ENCODE results near the gene PPP4C.
"Not testable (repeated sequence)": the region's sequence is repeated elsewhere in the genome, so short reads cannot be mapped to it uniquely, and the experiment has no call there.

Gene PPP4C

DNA sequence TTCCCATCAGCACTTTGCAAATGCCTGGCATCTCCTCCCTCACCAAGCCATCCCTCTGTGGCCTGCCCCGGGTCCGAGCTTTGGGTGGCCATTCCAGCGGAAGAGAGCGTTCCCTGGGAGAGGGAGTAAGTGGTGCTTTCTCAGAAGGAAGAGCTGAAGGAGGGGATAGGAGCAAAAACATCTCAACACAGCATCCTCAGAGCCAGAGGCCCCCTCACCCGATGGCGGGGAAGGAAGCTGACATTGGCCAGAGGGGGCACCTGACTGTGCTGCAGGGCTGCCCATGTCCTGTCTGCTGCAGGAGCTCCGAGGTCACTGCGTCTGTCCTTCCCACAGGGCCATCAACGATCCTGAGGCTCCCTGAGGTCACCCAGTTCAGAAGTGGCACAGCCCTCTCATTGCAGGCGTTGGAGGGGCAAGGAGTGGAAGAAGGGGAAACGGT lies 44.3 kb upstream of the PPP4C start:
- H3K4me3 ChIP-seq (ENCODE audit: low read depth, low read length), result no peak overlapping the region
- TF ChIP-seq, protein P1, sequence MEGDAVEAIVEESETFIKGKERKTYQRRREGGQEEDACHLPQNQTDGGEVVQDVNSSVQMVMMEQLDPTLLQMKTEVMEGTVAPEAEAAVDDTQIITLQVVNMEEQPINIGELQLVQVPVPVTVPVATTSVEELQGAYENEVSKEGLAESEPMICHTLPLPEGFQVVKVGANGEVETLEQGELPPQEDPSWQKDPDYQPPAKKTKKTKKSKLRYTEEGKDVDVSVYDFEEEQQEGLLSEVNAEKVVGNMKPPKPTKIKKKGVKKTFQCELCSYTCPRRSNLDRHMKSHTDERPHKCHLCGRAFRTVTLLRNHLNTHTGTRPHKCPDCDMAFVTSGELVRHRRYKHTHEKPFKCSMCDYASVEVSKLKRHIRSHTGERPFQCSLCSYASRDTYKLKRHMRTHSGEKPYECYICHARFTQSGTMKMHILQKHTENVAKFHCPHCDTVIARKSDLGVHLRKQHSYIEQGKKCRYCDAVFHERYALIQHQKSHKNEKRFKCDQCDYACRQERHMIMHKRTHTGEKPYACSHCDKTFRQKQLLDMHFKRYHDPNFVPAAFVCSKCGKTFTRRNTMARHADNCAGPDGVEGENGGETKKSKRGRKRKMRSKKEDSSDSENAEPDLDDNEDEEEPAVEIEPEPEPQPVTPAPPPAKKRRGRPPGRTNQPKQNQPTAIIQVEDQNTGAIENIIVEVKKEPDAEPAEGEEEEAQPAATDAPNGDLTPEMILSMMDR (IDR thresholded peaks at IDR 0.05; ENCODE audit: borderline replicate concordance, insufficient read depth, low read depth, low read length), result no peak

DNA sequence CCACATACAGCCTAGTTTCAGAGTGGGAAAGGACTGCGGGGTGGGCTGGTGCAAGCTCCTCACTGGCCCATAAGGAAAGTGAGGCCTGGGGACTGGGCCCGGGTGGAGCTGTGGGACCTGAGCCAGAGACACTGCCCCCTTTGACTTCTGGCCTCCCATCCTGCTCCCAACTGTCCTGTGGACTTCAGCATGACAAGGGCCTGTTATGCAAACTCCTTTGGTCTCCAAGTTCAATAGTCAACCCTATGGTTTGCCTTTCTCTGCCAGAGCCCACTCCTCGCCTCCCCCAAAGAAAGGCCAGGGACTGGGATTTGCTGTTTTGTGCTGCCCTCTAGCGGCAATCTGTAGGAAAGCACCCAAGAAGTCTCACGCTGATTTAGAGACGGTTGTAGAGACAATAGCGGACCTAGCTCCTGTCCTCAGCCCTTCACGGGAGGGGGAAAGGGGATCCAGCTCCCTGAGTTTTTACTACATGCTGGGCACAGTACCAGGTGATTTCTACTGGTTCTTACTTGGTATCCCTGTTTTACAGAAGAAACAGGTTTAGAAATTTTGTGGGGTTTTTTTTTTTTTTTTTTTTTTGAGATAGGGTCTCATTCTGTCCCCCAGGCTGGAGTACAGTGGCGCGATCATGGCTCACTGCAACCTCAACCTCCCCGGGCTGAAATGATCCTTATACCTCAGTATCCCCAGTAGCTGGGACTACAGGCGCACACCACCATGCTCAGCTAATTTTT lies 43.5 kb upstream of the PPP4C start:
- H3K4me3 ChIP-seq (ENCODE audit: low read depth, low read length), result no peak overlapping the region

GRCh38 chr16:30033270-30033669 lies 42.5 kb upstream of the PPP4C start:
- H3K4me3 ChIP-seq (ENCODE audit: low read depth, low read length), result no peak overlapping the region
- TF ChIP-seq, protein P1 (IDR thresholded peaks at IDR 0.05; ENCODE audit: borderline replicate concordance, insufficient read depth, low read depth, low read length), result no peak

More for the DNA sequence above, 43.5 kb upstream of the PPP4C start:
- TF ChIP-seq, protein P1 (IDR thresholded peaks at IDR 0.05; ENCODE audit: borderline replicate concordance, insufficient read depth, low read depth, low read length), result peak; percentile 83

- TF ChIP-seq, protein P1 (IDR thresholded peaks at IDR 0.05; ENCODE audit: borderline replicate concordance, insufficient read depth, low read depth, low read length), result no peak
- no peak overlapping the region for H3K4me3 ChIP-seq (ENCODE audit: low read depth, low read length)
Measured at GRCh38 chr16:30040221-30040620, 35.6 kb upstream of the PPP4C start.

DNA sequence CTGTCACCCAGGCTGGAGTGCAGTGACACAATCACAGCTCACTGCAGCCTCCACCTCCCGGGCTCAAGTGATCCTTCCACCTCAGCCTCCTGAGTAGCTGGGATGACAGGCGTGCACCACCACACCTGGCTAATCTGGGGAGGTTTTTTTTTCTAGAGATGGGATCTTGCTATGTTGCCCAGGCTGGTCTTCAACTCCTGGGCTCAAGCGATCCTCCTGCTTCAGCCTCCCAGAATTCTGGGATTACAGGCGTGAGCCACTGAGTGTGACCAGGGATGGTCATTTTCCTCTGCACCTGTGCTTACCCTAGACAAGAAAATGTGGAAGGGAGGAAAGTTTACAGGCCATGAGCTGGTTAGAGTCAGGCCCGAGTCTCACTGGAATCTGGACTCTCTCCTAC lies 35.1 kb upstream of the PPP4C start:
- not testable (repeated sequence) for H3K4me3 ChIP-seq (ENCODE audit: low read depth, low read length)

GRCh38 chr16:30041841-30042240 lies 34.0 kb upstream of the PPP4C start:
- H3K4me3 ChIP-seq (ENCODE audit: low read depth, low read length), result no peak overlapping the region
- TF ChIP-seq, protein P1 (IDR thresholded peaks at IDR 0.05; ENCODE audit: borderline replicate concordance, insufficient read depth, low read depth, low read length), result no peak

DNA sequence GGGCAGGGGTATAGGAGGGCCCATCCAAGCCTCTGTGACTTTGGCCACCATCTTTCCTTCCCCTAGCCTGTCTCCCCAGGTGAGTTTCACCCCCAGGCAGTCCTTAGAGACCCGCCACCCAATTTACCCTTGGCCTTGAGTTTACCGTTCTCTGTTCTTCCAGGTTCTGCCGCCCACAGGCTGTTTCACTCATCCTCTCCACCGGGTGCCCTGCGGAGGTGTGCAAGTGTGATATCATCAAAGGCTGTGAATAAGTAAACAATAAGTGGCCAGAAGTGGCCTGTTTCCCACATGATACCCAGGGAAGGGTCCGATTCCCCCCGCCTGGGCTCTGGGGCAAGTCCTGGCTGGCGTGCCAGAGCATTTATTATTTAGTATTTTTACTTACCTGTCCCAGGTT lies 29.6 kb upstream of the PPP4C start:
- no peak overlapping the region for H3K4me3 ChIP-seq (ENCODE audit: low read depth, low read length)
- TF ChIP-seq, protein P1 (IDR thresholded peaks at IDR 0.05; ENCODE audit: borderline replicate concordance, insufficient read depth, low read depth, low read length), result no peak
